GM10266 (cell line): ENCODE results near the gene PRSS36.

Experiments used
- DNase-seq: peaks from one replicate; pipeline ENCODE4 v3.0.0; 2012; ENCODE audit errors: extremely low spot score
- TF ChIP-seq, protein P1 (sequence below): IDR thresholded peaks from 2 replicates; pipeline ENCODE4 v1.5.1; 2012; ENCODE audit warnings: mild to moderate bottlenecking, low read depth; ENCODE audit not compliant: control insufficient read depth, insufficient read depth; ENCODE audit errors: missing control alignments

The PRSS36 gene

DNA sequence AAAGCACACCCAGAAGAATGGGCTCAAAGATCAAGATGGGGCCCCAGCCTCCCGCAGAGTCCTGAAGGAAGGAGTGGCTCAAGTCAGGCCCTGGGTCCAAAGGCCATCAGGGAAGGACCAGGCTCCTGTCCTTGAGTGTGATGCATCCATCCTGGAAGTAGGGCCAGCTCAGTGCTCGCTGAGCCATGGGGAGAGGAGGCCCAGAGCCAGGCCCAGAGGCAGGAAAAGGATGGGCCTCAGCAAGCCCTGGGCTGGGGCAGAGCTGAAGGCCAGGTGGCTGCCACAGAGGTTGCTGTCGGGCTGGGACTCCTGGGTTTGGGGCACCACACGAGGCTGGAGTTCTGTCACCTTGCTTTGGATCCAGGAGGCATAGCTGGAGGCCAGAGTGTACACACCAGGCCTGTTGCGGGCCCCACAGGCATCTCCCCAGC is 18.0 kb downstream of the PRSS36 start:
- DNase-seq: no peak
- TF ChIP-seq, protein P1, sequence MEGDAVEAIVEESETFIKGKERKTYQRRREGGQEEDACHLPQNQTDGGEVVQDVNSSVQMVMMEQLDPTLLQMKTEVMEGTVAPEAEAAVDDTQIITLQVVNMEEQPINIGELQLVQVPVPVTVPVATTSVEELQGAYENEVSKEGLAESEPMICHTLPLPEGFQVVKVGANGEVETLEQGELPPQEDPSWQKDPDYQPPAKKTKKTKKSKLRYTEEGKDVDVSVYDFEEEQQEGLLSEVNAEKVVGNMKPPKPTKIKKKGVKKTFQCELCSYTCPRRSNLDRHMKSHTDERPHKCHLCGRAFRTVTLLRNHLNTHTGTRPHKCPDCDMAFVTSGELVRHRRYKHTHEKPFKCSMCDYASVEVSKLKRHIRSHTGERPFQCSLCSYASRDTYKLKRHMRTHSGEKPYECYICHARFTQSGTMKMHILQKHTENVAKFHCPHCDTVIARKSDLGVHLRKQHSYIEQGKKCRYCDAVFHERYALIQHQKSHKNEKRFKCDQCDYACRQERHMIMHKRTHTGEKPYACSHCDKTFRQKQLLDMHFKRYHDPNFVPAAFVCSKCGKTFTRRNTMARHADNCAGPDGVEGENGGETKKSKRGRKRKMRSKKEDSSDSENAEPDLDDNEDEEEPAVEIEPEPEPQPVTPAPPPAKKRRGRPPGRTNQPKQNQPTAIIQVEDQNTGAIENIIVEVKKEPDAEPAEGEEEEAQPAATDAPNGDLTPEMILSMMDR: no peak

DNA sequence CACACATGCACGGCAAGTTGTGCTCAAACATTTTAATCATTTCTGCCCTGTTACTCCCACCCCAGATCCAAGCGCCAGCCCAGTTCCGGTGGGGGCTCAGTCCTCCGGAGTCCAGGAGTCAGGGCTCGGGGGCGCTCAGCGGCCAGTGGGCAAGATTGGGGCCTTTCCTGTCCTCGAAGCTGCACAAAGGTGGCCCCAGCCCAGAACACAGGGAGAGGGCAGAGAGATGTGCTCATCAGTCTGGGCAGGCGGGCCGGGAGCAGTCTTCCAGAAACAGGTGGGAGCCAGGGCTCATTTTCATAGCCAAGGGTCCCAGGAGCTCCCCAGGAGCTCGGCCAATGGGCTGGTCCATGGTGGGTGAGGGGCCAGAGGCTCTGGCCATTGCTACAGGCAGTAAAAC is 18.4 kb downstream of the PRSS36 start:
- no peak for DNase-seq
- TF ChIP-seq, protein P1: no peak

DNA sequence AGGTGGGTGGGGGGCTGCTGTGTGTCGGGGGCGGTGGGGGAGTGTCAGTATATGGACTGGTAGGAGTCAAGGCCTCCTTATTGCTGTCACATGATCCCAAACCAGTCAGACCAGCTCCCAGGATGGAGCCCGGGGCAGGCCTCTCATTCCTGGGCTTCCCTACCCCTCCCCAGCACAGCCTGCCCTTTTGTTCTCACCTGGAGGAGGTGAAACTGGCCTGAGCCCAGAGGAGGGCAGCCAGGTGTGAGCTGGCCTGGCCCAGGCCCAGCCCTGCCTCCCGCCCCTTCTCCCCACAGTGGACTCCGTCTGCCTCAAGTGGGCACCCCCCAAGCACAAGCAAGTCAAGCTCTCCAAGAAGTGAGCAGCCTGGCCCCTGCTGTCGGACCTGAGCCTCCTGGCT is 19.0 kb downstream of the PRSS36 start:
- TF ChIP-seq, protein P1: no peak
- DNase-seq: no peak

DNA sequence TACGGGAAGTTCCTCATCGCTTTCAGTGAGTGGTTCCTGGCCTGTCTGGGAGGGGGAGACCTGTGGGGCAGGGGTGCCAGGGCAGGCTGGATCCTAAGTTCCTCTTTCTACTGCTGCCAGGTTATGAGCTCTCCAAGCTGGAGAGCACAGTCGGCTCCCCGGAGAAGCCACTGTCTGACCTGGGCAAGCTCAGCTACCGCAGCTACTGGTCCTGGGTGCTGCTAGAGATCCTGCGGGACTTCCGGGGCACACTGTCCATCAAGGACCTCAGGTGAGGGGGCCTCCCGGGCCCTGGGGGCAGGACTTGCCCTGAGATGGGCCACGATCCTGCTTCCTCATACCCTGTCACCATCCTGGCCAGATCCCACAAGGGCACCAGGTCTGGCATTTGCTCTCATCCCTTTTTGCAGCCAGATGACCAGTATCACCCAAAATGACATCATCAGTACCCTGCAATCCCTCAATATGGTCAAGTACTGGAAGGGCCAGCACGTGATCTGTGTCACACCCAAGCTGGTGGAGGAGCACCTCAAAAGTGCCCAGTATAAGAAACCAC is 19.5 kb downstream of the PRSS36 start:
- TF ChIP-seq, protein P1: no peak
- DNase-seq: no peak

DNA sequence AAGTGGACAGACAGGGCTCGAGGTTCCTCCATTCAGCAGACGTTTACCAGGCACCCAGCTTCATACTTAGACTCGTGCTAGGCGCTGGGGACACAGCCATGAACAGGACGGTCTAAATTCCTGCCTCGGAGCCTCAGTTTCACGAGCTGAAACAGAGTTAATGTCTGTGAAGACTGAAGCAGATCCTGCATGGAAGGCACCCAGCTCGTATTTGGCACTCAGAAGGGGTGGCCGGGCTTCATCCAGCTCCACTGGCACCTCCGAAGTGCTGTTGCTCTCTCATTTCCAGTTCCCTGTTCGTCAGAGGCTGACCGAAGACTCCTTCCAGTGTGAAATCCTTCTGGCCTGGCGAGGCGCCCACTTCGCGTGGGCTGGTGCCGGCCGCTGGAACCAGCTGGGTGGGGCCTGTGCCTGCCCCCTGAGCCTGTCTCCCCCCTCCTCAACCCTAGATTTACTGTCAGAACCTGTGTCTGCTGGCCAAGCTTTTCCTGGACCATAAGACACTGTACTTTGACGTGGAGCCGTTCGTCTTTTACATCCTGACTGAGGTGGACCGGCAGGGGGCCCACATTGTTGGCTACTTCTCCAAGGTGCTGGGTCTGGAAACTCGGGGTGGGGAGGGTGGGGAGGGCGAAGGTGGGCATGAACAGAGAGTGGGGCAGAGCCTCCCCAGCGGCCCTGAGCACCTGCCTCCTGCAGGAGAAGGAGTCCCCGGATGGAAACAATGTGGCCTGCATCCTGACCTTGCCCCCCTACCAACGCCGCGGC is 20.1 kb downstream of the PRSS36 start:
- no peak for DNase-seq
- TF ChIP-seq, protein P1: no peak

DNA sequence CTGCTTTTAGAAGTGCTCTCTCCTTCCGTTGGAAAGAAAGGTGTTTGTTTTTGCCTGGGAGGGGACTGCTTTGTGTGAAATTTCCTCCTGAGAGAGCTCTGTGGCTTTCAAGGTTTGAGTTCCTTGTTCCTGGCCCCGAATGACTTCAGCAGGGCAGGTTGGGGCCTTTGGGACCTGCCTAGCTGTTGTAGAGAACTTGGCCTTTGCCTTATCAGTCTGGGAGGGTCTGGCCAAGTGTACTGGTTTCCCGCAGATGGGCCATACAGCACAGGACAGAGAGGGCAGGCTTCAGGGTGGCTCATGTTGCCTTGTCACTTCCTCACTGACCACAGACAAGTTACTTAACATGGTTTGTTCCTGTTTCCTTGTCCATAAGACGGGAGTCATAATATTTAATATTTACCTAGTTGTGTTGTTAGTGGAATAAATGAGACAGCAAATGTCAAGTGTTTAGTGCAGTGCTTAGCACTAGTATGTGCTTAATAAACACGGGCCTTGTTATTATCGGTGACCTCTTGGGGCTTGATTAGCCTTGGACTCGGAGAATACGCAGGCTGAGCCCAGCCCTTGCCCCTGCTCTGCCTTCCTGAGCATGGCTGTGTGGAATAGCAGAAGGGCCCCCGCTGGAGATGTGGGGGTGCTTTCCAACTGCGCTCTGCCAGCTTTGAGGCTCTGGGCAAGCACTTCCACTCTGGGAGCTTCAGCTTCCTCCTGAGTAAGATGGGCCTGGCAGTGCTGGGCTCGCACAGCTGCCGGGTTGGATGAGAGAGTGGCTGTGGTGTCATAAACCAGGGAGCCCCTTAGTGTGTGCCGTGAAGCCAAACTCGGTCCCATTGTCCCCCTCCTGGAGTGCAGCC is 20.9 kb downstream of the PRSS36 start:
- TF ChIP-seq, protein P1: no peak
- no peak for DNase-seq
